Adrenal gland (tissue), 12 donors: ENCODE results near the gene DIP2A. TPM values are rescaled to one million over a fixed set of nuclear protein-coding genes. Genes with fewer than 3 reads are reported as not detected.

ENCODE experiments used
- DNase-seq, 7 donors: peaks; one replicate each; pipeline ENCODE4 v3.0.0-alpha.2; 2019 to 2020
- H3K27ac ChIP-seq, 5 donors: fragments of 200-600 bp; sonication (generic) in 4 of 5; 1 replicate in 3 of 5; 2 replicates in 2 of 5; pipeline versions ENCODE4 v1.5.1 to v1.8.0; 2016 to 2020; ENCODE audit warnings: mild to moderate bottlenecking in 1 of 5
- H3K27me3 ChIP-seq: fragments of 200-600 bp; 2 replicates; pipeline ENCODE4 v1.8.0; 2021
- H3K36me3 ChIP-seq, 2 donors: fragments of 200-600 bp; replicated peaks in 1 of 2; 1 replicate in 1 of 2; 2 replicates in 1 of 2; pipeline versions ENCODE4 v1.5.1 to v1.8.0; 2018 to 2022
- H3K4me1 ChIP-seq, 2 donors: fragments of 200-600 bp; replicated peaks in 1 of 2; 1 replicate in 1 of 2; 2 replicates in 1 of 2; pipeline versions ENCODE4 v1.5.1 to v1.8.0; 2018 to 2021
- H3K4me3 ChIP-seq, 4 donors: fragments of 200-600 bp; sonication (generic) in 3 of 4; one replicate each; pipeline ENCODE4 v1.5.1; 2016 to 2018
- H3K9me3 ChIP-seq, 3 donors: fragments of 200-600 bp; sonication (generic) in 1 of 3; replicated peaks in 1 of 3; 1 replicate in 2 of 3; 2 replicates in 1 of 3; pipeline versions ENCODE4 v1.5.1 to v1.8.0; 2016 to 2021
- CTCF ChIP-seq, 6 experiments: fragments of 450-650 bp in 4 of 6; fragments of 200-600 bp in 2 of 6; sonication (generic) in 1 of 6; IDR thresholded peaks; 1 replicate in 5 of 6; 2 replicates in 1 of 6; pipeline versions ENCODE4 v1.5.1 to v1.8.0; 2016 to 2021; ENCODE audit warnings: antibody characterized with exemption in 6 of 6, mild to moderate bottlenecking in 2 of 6, moderate library complexity in 1 of 6
- POLR2A ChIP-seq, 2 donors: fragments of 450-650 bp; IDR thresholded peaks; one replicate each; pipeline ENCODE4 v1.6.1; 2017; ENCODE audit warnings: antibody characterized with exemption in 2 of 2, mild to moderate bottlenecking in 2 of 2, moderate library complexity in 1 of 2
- WGBS, 4 donors: extraction: QIAGEN DNeasy Blood & Tissue Kit in 2 of 4; methylation state at CpG; one replicate each; pipeline versions ENCODE4 v1.1.5 to v1.1.7; 2013 to 2017; 5-methylcytosine and 5-hydroxymethylcytosine counted together
- intact Hi-C, 2 donors: fragments of 100-400 bp; cut with DNase I; formaldehyde crosslinking; loops; one replicate each; pipeline versions ENCODE4 v1.14.1 to v1.15.0; 2022 to 2023
- polyA plus RNA-seq, 3 donors: library from polyadenylated mRNA; stranded (reverse); fragments of 200-250 nt in 2 of 3; fragments of 350-450 nt in 1 of 3; fragmentation: Illumina TruSeq in 1 of 3; extraction: RNeasy Lipid Tissue Mini Kit (QIAGEN cat#74804) in 1 of 3; gene quantifications; one replicate each; pipeline ENCODE4 v1.2.3, GENCODE V29; 2013 to 2014
- total RNA-seq, 9 donors: library from RNA; depleted of rRNA in 4 of 9; stranded (reverse); fragments of >200 nt in 4 of 9; fragments of 120-200 nt in 1 of 9; fragmentation: NEBNext Ultra II Directional in 1 of 9; extraction: Animal tissue kit (Norgen Biotek cat#: 25700) in 1 of 9; gene quantifications; one replicate each; pipeline versions ENCODE4 v1.1.0 to v1.2.4, GENCODE V29; 2013 to 2023
- donor health status: healthy with polysubstance abuse.
- donor health status: Bipolar disorder and iron deficiency.
- donor health status: DM: yes; HTN: yes; CAD: no.
- donor health status: DM: no; HTN: no; CAD: no.
- donor health status: DM: no; HTN: no; CAD: no.
- donor health status: DM: yes; HTN: yes; CAD: no.

The DIP2A gene
- total and polyA plus RNA-seq, 12 donors = 22.0 to 61.7 (median 35.4) TPM

- Histone ChIP-seq H3K4me1 (no peaks in the 10 kb centered on the region), H3K27me3 (no peaks in the 10 kb centered on the region), H3K9me3 (no peaks in the 10 kb centered on the region), H3K4me3 (no peak overlapping the region), H3K36me3 (peaks cover 0 to 77% of the 10 kb centered on the region in 2 donors), H3K27ac (no peak overlapping the region)
- peak in 1 of 7 donors; percentile 38 for DNase-seq
- TF ChIP-seq POLR2A (IDR thresholded peaks at IDR 0.05) (no peak), CTCF (IDR thresholded peaks at IDR 0.05) (no peak)
- 66 to 93% (median 83%) methylated on average over 3 to 8 of the region's 8 CpGs for WGBS, 4 donors
- intact Hi-C loops = no loop called here
Measured at GRCh38 chr21:46545911-46546310, 87.2 kb downstream of the DIP2A start.

- Histone ChIP-seq H3K27me3 (no peaks in the 10 kb centered on the region), H3K27ac (no peak overlapping the region), H3K4me1 (no peaks in the 10 kb centered on the region), H3K36me3 (peaks cover 0 to 71% of the 10 kb centered on the region in 2 donors), H3K4me3 (no peak overlapping the region), H3K9me3 (no peaks in the 10 kb centered on the region)
- peak in 2 of 7 donors; percentile 10 to 34 for DNase-seq
- TF ChIP-seq POLR2A (IDR thresholded peaks at IDR 0.05) = no peak
- TF ChIP-seq CTCF (IDR thresholded peaks at IDR 0.05) = no peak
- WGBS, 4 donors = 89 to 97% (median 96%) methylated on average over 11 to 15 of the region's 15 CpGs
- intact Hi-C loops = no loop called here
Measured at GRCh38 chr21:46546799-46547198, 88.1 kb downstream of the DIP2A start.

GRCh38 chr21:46549650-46550049 is 91.0 kb downstream of the DIP2A start:
- intact Hi-C loops = no loop called here
- Histone ChIP-seq H3K9me3 (no peaks in the 10 kb centered on the region), H3K27me3 (no peaks in the 10 kb centered on the region), H3K4me1 (no peaks in the 10 kb centered on the region), H3K4me3 (no peak overlapping the region), H3K36me3 (peaks cover 0 to 60% of the 10 kb centered on the region in 2 donors), H3K27ac (no peak overlapping the region)
- 94 to 97% (median 95%) methylated on average over 16 to 18 of the region's 18 CpGs for WGBS, 4 donors
- peak in 2 of 7 donors; percentile 19 to 35 for DNase-seq
- TF ChIP-seq CTCF (IDR thresholded peaks at IDR 0.05) (no peak), POLR2A (IDR thresholded peaks at IDR 0.05) (no peak)

GRCh38 chr21:46550116-46550941 is 91.6 kb downstream of the DIP2A start:
- intact Hi-C loops = no loop called here
- 87 to 94% (median 92%) methylated on average over 6 to 12 of the region's 12 CpGs for WGBS, 4 donors

More at GRCh38 chr21:46550116-46550941, 91.6 kb downstream of the DIP2A start:
- H3K4me1 ChIP-seq = no peaks in the 10 kb centered on the region
- no peak for TF ChIP-seq CTCF (IDR thresholded peaks at IDR 0.05)
- TF ChIP-seq POLR2A (IDR thresholded peaks at IDR 0.05) = no peak
- H3K9me3 ChIP-seq = no peaks in the 10 kb centered on the region
- H3K4me3 ChIP-seq = no peak overlapping the region
- no peak overlapping the region for H3K27ac ChIP-seq
- peak in 1 of 7 donors; percentile 48 for DNase-seq
- H3K36me3 ChIP-seq = peaks cover 0 to 60% of the 10 kb centered on the region in 2 donors
- H3K27me3 ChIP-seq = no peaks in the 10 kb centered on the region
